Trophoblast cell (in vitro differentiated cells and primary cell): ENCODE measurements around the gene GPC3.

Experiments used
- DNase-seq, 2 donors: peaks; one replicate each; pipeline ENCODE4 v3.0.0-alpha.2; 2016
- H2AFZ ChIP-seq: 2 replicates; pipeline ENCODE4 v1.6.1; 2013; ENCODE audit warnings: low read length, moderate library complexity, mild to moderate bottlenecking; ENCODE audit not compliant: insufficient read depth, poor library complexity
- H2AK5ac ChIP-seq: 2 replicates; pipeline ENCODE4 v1.6.1; 2013; ENCODE audit warnings: mild to moderate bottlenecking, low read length
- H2BK120ac ChIP-seq: 2 replicates; pipeline ENCODE4 v1.6.1; 2013; ENCODE audit warnings: low read length, mild to moderate bottlenecking, moderate library complexity; ENCODE audit not compliant: insufficient read depth, poor library complexity
- H2BK12ac ChIP-seq: 2 replicates; pipeline ENCODE4 v1.6.1; 2013; ENCODE audit warnings: mild to moderate bottlenecking, low read length, moderate library complexity
- H2BK5ac ChIP-seq: 2 replicates; pipeline ENCODE4 v1.6.1; 2013; ENCODE audit warnings: low read length, low read depth, moderate library complexity, mild to moderate bottlenecking; ENCODE audit not compliant: poor library complexity
- H3K14ac ChIP-seq: 2 replicates; pipeline ENCODE4 v1.6.1; 2013; ENCODE audit warnings: mild to moderate bottlenecking, low read length
- H3K18ac ChIP-seq: 2 replicates; pipeline ENCODE4 v1.6.1; 2013; ENCODE audit warnings: mild to moderate bottlenecking, low read length
- H3K23ac ChIP-seq: 2 replicates; pipeline ENCODE4 v1.6.1; 2013; ENCODE audit warnings: low read length
- H3K27ac ChIP-seq: 2 replicates; pipeline ENCODE4 v1.5.1; 2013; ENCODE audit warnings: low read depth, mild to moderate bottlenecking, inconsistent platforms, low read length, moderate library complexity
- H3K27me3 ChIP-seq: 2 replicates; pipeline ENCODE4 v1.6.1; 2013; ENCODE audit warnings: inconsistent platforms, mild to moderate bottlenecking, low read length, moderate library complexity; ENCODE audit not compliant: insufficient read depth
- H3K36me3 ChIP-seq, 2 experiments: 1 replicate in 1 of 2; 2 replicates in 1 of 2; pipeline ENCODE4 v1.6.1; 2013; ENCODE audit warnings: low read length in 2 of 2, mild to moderate bottlenecking in 2 of 2, moderate library complexity in 1 of 2; ENCODE audit not compliant: insufficient read depth in 2 of 2, control insufficient read depth in 1 of 2
- H3K4ac ChIP-seq: 2 replicates; pipeline ENCODE4 v1.6.1; 2013; ENCODE audit warnings: low read depth, mild to moderate bottlenecking, low read length, moderate library complexity
- H3K4me1 ChIP-seq, 2 experiments: 1 replicate in 1 of 2; 2 replicates in 1 of 2; pipeline ENCODE4 v1.6.1; 2013; ENCODE audit warnings: low read length in 2 of 2, mild to moderate bottlenecking in 2 of 2, moderate library complexity in 1 of 2; ENCODE audit not compliant: insufficient read depth in 2 of 2, control insufficient read depth in 1 of 2
- H3K4me2 ChIP-seq: 2 replicates; pipeline ENCODE4 v1.6.1; 2013; ENCODE audit warnings: inconsistent platforms, mild to moderate bottlenecking, low read length, moderate library complexity
- H3K4me3 ChIP-seq: 2 replicates; pipeline ENCODE4 v1.5.1; 2013; ENCODE audit warnings: mild to moderate bottlenecking, low read depth, low read length, inconsistent platforms
- H3K79me1 ChIP-seq: one replicate; pipeline ENCODE4 v1.6.1; 2013; ENCODE audit warnings: low read length
- H3K79me2 ChIP-seq: 2 replicates; pipeline ENCODE4 v1.6.1; 2013; ENCODE audit warnings: low read length, mild to moderate bottlenecking; ENCODE audit not compliant: control insufficient read depth, insufficient read depth, poor library complexity
- H3K9ac ChIP-seq: 2 replicates; pipeline ENCODE4 v1.6.1; 2013; ENCODE audit warnings: mild to moderate bottlenecking, low read length
- H3K9me3 ChIP-seq: 2 replicates; pipeline ENCODE4 v1.6.1; 2013; ENCODE audit warnings: low read depth, mild to moderate bottlenecking, control low read depth, inconsistent platforms, low read length; ENCODE audit not compliant: insufficient read depth
- H4K12ac ChIP-seq: 2 replicates; pipeline ENCODE4 v1.6.1; 2013; ENCODE audit warnings: low read depth, mild to moderate bottlenecking, low read length, moderate library complexity
- H4K8ac ChIP-seq: 2 replicates; pipeline ENCODE4 v1.6.1; 2013; ENCODE audit warnings: low read depth, mild to moderate bottlenecking, low read length, moderate library complexity
- H4K91ac ChIP-seq: one replicate; pipeline ENCODE4 v1.6.1; 2013; ENCODE audit warnings: low read depth, mild to moderate bottlenecking, low read length, moderate library complexity
- whole genome bisulfite sequencing: extraction: QIAGEN DNeasy Blood & Tissue Kit; methylation state at CpG from one replicate; pipeline ENCODE4 v1.1.7; 2013; ENCODE audit warnings: missing lambda C conversion rate; ENCODE audit not compliant: insufficient read length, insufficient coverage; ENCODE audit errors: extremely low coverage; 5-methylcytosine and 5-hydroxymethylcytosine counted together

The GPC3 gene

GRCh38 chrX:133880032-133880443 is 105.4 kb downstream of the GPC3 start:
- no peaks in the 10 kb centered on the region for H3K9me3 ChIP-seq
- H2AK5ac ChIP-seq = no peak overlapping the region
- H3K27ac ChIP-seq = no peak overlapping the region
- no peaks in the 10 kb centered on the region for H3K27me3 ChIP-seq
- H2BK5ac ChIP-seq = no peak overlapping the region
- no peaks in the 10 kb centered on the region for H3K79me1 ChIP-seq
- H4K91ac ChIP-seq = no peak overlapping the region
- no peak overlapping the region for H3K23ac ChIP-seq
- no peaks in the 10 kb centered on the region for H3K36me3 ChIP-seq
- no CpG with 5 or more reads among the region's 4 CpGs for WGBS
- H3K18ac ChIP-seq = no peak overlapping the region
- H4K8ac ChIP-seq = no peak overlapping the region
- no peak overlapping the region for H2AFZ ChIP-seq
- peaks cover 3% of the 10 kb centered on the region in 2 experiments for H3K4me1 ChIP-seq
- no peak overlapping the region for H4K12ac ChIP-seq
- no peak overlapping the region for H3K4ac ChIP-seq
- no peak for DNase-seq
- no peak overlapping the region for H3K9ac ChIP-seq
- H3K14ac ChIP-seq = no peak overlapping the region
- H2BK120ac ChIP-seq = no peak overlapping the region
- H2BK12ac ChIP-seq = no peak overlapping the region
- no peak overlapping the region for H3K4me2 ChIP-seq
- H3K79me2 ChIP-seq = no peaks in the 10 kb centered on the region
- no peak overlapping the region for H3K4me3 ChIP-seq

- H4K8ac ChIP-seq = no peak overlapping the region
- no peak overlapping the region for H3K14ac ChIP-seq
- no peak overlapping the region for H4K12ac ChIP-seq
- no peak overlapping the region for H3K9ac ChIP-seq
- H3K27ac ChIP-seq = no peak overlapping the region
- H3K23ac ChIP-seq = no peak overlapping the region
- peaks cover 3% of the 10 kb centered on the region in 2 experiments for H3K4me1 ChIP-seq
- H3K9me3 ChIP-seq = no peaks in the 10 kb centered on the region
- DNase-seq = no peak
- no peak overlapping the region for H2AFZ ChIP-seq
- WGBS = no CpG with 5 or more reads among the region's 3 CpGs
- H2AK5ac ChIP-seq = no peak overlapping the region
- H3K79me2 ChIP-seq = no peaks in the 10 kb centered on the region
- H2BK12ac ChIP-seq = no peak overlapping the region
- no peak overlapping the region for H2BK5ac ChIP-seq
- no peaks in the 10 kb centered on the region for H3K36me3 ChIP-seq
- no peak overlapping the region for H3K18ac ChIP-seq
- H3K4ac ChIP-seq = no peak overlapping the region
- H3K27me3 ChIP-seq = no peaks in the 10 kb centered on the region
- no peak overlapping the region for H4K91ac ChIP-seq
- H3K79me1 ChIP-seq = no peaks in the 10 kb centered on the region
- no peak overlapping the region for H2BK120ac ChIP-seq
- no peak overlapping the region for H3K4me3 ChIP-seq
- no peak overlapping the region for H3K4me2 ChIP-seq
Observed at GRCh38 chrX:133878710-133879109, 106.7 kb downstream of the GPC3 start.

GRCh38 chrX:133876646-133877045 is 108.7 kb downstream of the GPC3 start:
- no peaks in the 10 kb centered on the region for H3K36me3 ChIP-seq
- no peak overlapping the region for H2BK5ac ChIP-seq
- H3K4ac ChIP-seq = no peak overlapping the region
- no peak for DNase-seq
- no peak overlapping the region for H2BK120ac ChIP-seq
- no peaks in the 10 kb centered on the region for H3K79me1 ChIP-seq
- H2BK12ac ChIP-seq = no peak overlapping the region
- H2AK5ac ChIP-seq = no peak overlapping the region
- H4K8ac ChIP-seq = no peak overlapping the region
- no peaks in the 10 kb centered on the region for H3K27me3 ChIP-seq
- no peak overlapping the region for H3K27ac ChIP-seq
- no peak overlapping the region for H3K4me2 ChIP-seq
- H3K14ac ChIP-seq = no peak overlapping the region
- H3K18ac ChIP-seq = no peak overlapping the region
- H3K23ac ChIP-seq = no peak overlapping the region
- no peak overlapping the region for H4K91ac ChIP-seq
- H3K4me3 ChIP-seq = no peak overlapping the region
- H2AFZ ChIP-seq = no peak overlapping the region
- H3K9me3 ChIP-seq = no peaks in the 10 kb centered on the region
- H4K12ac ChIP-seq = no peak overlapping the region
- H3K9ac ChIP-seq = no peak overlapping the region
- no peaks in the 10 kb centered on the region for H3K79me2 ChIP-seq
- no peaks in the 10 kb centered on the region for H3K4me1 ChIP-seq

- no peaks in the 10 kb centered on the region for H3K36me3 ChIP-seq
- no peak overlapping the region for H2AK5ac ChIP-seq
- no peaks in the 10 kb centered on the region for H3K79me2 ChIP-seq
- no peak overlapping the region for H2BK120ac ChIP-seq
- no peak for DNase-seq
- H3K9me3 ChIP-seq = peaks cover 1% of the 10 kb centered on the region
- H3K4me3 ChIP-seq = no peak overlapping the region
- no CpG with 5 or more reads among the region's 4 CpGs for WGBS
- no peak overlapping the region for H4K8ac ChIP-seq
- H3K9ac ChIP-seq = no peak overlapping the region
- no peak overlapping the region for H2BK12ac ChIP-seq
- no peak overlapping the region for H3K14ac ChIP-seq
- H3K27ac ChIP-seq = no peak overlapping the region
- H3K4me1 ChIP-seq = no peaks in the 10 kb centered on the region
- H3K4me2 ChIP-seq = no peak overlapping the region
- no peak overlapping the region for H2AFZ ChIP-seq
- H3K23ac ChIP-seq = no peak overlapping the region
- H2BK5ac ChIP-seq = no peak overlapping the region
- H3K18ac ChIP-seq = no peak overlapping the region
- no peak overlapping the region for H4K12ac ChIP-seq
- H4K91ac ChIP-seq = no peak overlapping the region
- no peaks in the 10 kb centered on the region for H3K27me3 ChIP-seq
- H3K4ac ChIP-seq = no peak overlapping the region
- no peaks in the 10 kb centered on the region for H3K79me1 ChIP-seq
Observed at GRCh38 chrX:133869270-133869669, 116.1 kb downstream of the GPC3 start.
